Hematopoietic multipotent progenitor cell treated with erythropoietin and hydrocortisone succinate and interleukin-3 and kit ligand, for 6 days (in vitro differentiated cells): ENCODE measurements around the gene PDCD11.
"Not testable (repeated sequence)": the region's sequence is repeated elsewhere in the genome, so short reads cannot be mapped to it uniquely, and the experiment has no call there.

Experiments used
- DNase-seq: peaks from one replicate; pipeline ENCODE4 v3.0.0-alpha.2; 2015

The PDCD11 gene

DNA sequence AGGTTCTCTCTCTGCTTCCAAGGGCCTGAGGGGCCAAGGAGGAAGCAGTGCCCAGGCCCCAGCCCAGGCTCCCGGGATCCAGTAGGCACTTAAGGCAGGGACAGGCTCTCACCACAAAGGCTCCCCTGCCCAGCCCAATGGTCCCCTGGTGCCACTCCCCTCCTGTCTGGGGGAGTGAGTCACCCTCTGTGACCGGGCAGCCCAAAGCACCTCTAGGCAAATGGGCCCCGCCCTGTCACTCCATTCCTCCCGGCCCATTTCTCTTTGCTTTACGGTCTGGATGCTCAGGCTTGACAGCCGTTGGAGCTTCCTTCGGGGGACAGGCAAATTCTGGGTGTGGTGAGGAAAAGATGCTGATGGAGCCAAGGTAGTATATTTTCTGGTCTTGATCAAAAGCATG lies 82.7 kb downstream of the PDCD11 start, which contains the start of gene CALHM3:
Gene CALHM3 (minus strand): TSS at position 106 of the 400 bp plus-strand sequence. CDS start 208 bp downstream, outside the sequence.
- DNase-seq: no peak

- DNase-seq: no peak
Observed at GRCh38 chr10:103480521-103480920, 84.1 kb downstream of the PDCD11 start.

- DNase-seq: peak; percentile 89
Observed at GRCh38 chr10:103481974-103482531, 85.6 kb downstream of the PDCD11 start.

DNA sequence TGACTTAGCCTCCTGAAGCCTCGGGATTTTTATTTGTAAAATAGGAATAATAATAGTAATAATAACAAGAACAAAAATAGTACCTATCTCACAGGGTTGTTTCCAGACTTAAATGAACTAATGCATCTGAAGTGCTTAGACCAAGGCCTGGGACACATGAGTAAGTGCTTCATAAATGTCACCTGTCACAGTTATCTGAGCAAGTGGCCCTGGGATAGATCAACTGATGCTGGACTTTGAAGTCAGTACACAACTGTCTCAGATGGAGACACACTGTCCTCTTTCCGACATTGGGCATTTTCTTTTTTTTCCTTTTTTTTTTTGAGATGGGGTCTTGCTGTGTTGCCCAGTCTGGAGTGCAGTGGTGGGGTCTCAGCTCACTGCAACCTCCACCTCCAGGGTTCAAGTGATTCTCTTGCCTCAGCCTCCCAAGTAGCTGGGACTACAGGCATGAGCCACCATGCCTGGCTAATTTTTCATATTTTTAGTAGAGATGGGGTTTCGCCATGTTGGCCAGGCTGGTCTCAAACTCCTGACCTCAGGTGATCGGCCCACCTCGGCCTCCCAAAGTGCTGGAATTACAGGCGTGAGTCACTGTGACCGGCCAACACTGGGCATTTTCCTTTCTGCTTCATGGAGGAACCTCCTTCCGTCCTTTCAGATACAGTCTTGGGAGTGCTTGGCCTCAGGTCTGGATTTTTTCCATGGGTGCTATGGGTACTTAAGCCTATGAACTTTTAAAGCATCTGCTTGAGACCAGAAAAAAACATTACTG lies 90.4 kb downstream of the PDCD11 start:
- DNase-seq: not testable (repeated sequence)

DNA sequence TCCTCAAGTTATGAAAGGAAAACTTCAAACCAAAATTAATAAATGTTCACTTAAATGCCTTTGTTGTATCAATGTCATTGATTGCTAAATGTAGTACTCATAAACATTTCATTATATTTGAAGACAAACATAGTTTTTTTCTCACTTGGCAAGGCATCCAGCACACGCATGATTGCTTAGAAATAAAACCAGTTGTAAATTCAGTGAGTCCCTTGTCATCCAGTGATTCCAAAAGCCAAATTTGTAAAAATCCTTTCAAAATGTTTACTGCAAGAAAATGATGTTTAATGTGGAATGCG lies 90.9 kb downstream of the PDCD11 start:
- no peak for DNase-seq

DNA sequence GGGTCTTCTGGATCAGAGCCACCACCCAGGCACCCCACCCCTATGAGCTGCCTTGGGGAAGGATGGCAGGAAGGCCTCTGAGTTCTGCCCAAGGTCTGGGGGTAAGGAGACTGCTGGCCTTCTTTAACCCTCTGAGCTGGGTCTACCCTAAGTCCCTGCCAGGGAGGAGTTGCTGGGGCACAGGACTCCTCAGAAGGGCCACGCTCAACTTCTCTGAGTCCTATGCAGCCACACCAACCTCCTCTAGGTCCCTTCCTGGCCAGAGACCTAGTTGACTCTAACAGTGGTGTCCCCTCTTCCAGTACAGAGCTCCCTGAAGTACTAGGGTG lies 94.5 kb downstream of the PDCD11 start:
- no peak for DNase-seq

GRCh38 chr10:103491729-103492364 lies 95.4 kb downstream of the PDCD11 start:
- no peak for DNase-seq

- no peak for DNase-seq
Observed at GRCh38 chr10:103492655-103493261, 96.3 kb downstream of the PDCD11 start.

DNA sequence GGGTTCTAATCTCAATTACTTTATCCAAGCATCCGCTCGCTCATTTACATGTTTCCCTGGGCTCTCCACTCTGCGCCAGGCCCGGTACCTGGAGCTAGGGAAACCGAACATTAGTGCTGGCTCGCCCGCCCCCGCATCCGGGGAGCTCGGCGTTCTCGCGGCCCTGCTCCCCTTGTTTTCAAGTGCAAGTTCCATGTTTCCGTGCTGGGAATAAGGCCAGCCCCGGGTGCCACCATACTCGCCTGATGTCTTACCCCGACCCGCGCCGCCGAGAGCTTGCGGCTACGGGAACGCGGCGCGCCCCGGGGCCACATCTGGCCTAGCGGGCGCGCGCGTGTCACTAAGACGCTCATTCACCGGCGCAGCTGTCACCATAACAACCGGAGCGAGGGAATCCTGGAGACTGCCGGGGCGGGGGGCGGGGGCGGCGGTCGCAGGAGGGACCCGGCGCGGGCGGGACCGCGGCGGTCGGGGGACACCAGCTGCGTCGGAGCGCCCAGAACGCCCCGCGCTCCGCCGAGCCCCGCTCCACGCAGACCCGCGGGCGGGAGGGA lies 97.0 kb downstream of the PDCD11 start, which contains the start of gene NEURL1:
Gene NEURL1 (plus strand): TSS at position 344 of the 554 bp plus-strand sequence. CDS start 683 bp downstream, outside the sequence.
- peak; percentile 17 for DNase-seq

GRCh38 chr10:103493916-103494877 lies 97.8 kb downstream of the PDCD11 start:
- DNase-seq: no peak

GRCh38 chr10:103495321-103495720 lies 98.9 kb downstream of the PDCD11 start:
- DNase-seq: no peak
